Measurements from ENCODE around the gene ARHGEF17. TPM values are rescaled to one million over a fixed set of nuclear protein-coding genes. Genes with fewer than 3 reads are reported as not detected.
A peak's percentile ranks its signal among the peaks of the same experiment; 100 is the strongest.

ARHGEF17 gene
- total RNA-seq, 1 donor from 2014 or later: 193 TPM

DNA sequence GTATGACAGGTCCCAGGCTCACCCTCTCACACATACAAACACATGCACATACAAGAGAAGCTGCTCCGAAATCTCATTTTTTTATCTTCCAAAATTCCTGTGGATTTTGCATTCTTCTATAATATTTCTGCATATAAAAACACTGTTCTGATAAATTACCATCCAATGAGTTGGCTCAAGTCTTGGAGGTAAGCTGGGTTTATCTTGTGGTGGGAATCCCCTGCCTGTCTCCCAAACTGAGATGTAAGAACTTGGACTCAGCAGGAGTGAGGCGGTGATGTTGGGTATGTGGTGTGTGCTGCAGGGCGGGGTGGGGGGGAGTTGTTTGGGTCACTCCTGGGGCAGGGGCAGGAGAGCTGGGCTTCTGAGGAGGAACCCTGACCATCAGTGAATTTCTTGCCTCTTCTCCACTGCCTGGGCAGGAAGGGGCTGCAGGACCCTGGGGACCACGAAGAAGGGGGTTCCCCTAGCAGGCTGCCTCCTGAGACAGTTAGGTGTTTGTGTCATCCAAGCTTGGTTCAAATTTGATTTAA lies 42.7 kb upstream of the ARHGEF17 start:
- peak in 1 of 2 donors; percentile 53 for DNase-seq (ENCODE audit: low spot score in 2 of 2)
- Histone ChIP-seq H3K4me3 (peak overlapping the region in 1 of 2 donors; percentile 58), H3K27ac (peak overlapping the region in 1 of 2 donors; percentile 64), H3K9me3 (no peaks in the 10 kb centered on the region), H3K27me3 (no peaks in the 10 kb centered on the region), H3K36me3 (no peaks in the 10 kb centered on the region), H3K4me1 (peaks cover 19 to 21% of the 10 kb centered on the region in 2 donors)
- TF ChIP-seq, protein P1, sequence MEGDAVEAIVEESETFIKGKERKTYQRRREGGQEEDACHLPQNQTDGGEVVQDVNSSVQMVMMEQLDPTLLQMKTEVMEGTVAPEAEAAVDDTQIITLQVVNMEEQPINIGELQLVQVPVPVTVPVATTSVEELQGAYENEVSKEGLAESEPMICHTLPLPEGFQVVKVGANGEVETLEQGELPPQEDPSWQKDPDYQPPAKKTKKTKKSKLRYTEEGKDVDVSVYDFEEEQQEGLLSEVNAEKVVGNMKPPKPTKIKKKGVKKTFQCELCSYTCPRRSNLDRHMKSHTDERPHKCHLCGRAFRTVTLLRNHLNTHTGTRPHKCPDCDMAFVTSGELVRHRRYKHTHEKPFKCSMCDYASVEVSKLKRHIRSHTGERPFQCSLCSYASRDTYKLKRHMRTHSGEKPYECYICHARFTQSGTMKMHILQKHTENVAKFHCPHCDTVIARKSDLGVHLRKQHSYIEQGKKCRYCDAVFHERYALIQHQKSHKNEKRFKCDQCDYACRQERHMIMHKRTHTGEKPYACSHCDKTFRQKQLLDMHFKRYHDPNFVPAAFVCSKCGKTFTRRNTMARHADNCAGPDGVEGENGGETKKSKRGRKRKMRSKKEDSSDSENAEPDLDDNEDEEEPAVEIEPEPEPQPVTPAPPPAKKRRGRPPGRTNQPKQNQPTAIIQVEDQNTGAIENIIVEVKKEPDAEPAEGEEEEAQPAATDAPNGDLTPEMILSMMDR (IDR thresholded peaks at IDR 0.05): no peak
- intact Hi-C loops (cut with DNase I): no loop called here

DNA sequence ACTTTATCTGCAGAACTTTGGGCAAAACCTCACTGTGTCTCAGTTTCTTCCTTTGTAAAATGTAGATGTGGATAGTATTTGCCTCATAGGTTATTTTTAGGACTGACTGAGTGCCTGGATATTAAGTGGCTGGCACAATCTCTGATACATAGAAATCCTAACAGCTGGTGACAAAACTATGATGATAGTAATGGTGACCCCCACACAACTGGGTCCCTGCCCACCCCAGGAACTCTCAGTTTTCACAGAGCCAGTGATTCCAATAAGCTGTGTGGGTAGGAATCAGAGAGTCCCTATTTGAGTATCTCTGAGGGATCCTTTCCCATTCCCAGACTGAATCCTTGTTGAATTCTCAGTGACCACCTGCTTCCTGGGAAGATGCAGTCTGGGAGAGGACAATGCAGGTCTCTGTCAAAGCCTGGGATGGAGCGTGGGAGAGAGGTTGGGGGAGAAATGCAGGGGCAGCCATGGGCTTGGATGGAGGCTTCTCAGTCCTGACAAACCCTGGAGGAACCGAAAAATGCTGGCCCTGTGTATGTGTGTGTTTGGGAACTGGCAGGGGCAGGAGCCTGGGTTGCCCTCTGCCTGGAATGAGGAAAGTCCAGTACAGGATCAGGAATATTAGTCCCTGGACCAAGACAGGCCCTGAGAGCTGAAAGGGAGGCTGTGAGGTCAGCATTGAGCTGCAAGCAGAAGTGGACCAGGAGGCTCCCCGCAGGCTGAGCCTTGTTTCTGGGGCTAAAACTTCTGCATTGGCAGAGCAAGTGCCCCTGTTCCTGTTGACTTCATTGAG lies 42.0 kb upstream of the ARHGEF17 start:
- Histone ChIP-seq H3K4me1 (peaks cover 19 to 21% of the 10 kb centered on the region in 2 donors), H3K4me3 (no peak overlapping the region), H3K27me3 (no peaks in the 10 kb centered on the region), H3K9me3 (no peaks in the 10 kb centered on the region), H3K36me3 (no peaks in the 10 kb centered on the region), H3K27ac (peak overlapping the region; percentile 63 to 64)
- intact Hi-C loops (cut with DNase I): loop anchor here (2.0 kb wide), 1 partner anchor 23 kb away; no protein-coding TSS in a partner anchor
- TF ChIP-seq, protein P1 (IDR thresholded peaks at IDR 0.05): no peak
- DNase-seq (ENCODE audit: low spot score in 2 of 2): peak in 1 of 2 donors; percentile 64

DNA sequence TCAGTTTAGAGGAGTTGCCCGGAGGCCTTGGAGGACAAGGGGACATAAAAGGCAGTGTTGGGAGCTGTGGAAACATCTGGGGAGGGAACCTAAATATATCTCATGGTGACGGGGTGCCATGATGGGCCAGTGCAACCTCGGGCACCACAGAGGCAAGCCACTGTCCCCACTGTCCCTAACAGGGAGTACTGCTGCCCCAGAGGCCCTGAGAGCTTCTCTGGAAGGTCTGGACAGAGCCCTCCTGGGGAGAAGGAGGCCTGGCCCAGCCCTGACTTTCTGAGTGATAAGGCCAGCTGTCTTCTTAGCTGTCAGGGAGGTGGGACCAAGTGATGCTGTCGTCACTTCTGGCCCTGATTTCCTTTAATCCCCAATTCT lies 41.4 kb upstream of the ARHGEF17 start:
- intact Hi-C loops (cut with DNase I): loop anchor here (2.0 kb wide), 1 partner anchor 22 kb away; no protein-coding TSS in a partner anchor
- H3K36me3 ChIP-seq: no peaks in the 10 kb centered on the region
- H3K4me3 ChIP-seq: no peak overlapping the region
- H3K9me3 ChIP-seq: no peaks in the 10 kb centered on the region
- H3K4me1 ChIP-seq: peaks cover 19 to 21% of the 10 kb centered on the region in 2 donors
- TF ChIP-seq, protein P1 (IDR thresholded peaks at IDR 0.05): no peak
- no peaks in the 10 kb centered on the region for H3K27me3 ChIP-seq
- H3K27ac ChIP-seq: peak overlapping the region; percentile 63 to 64
- DNase-seq (ENCODE audit: low spot score in 2 of 2): peak in 1 of 2 donors; percentile 61

DNA sequence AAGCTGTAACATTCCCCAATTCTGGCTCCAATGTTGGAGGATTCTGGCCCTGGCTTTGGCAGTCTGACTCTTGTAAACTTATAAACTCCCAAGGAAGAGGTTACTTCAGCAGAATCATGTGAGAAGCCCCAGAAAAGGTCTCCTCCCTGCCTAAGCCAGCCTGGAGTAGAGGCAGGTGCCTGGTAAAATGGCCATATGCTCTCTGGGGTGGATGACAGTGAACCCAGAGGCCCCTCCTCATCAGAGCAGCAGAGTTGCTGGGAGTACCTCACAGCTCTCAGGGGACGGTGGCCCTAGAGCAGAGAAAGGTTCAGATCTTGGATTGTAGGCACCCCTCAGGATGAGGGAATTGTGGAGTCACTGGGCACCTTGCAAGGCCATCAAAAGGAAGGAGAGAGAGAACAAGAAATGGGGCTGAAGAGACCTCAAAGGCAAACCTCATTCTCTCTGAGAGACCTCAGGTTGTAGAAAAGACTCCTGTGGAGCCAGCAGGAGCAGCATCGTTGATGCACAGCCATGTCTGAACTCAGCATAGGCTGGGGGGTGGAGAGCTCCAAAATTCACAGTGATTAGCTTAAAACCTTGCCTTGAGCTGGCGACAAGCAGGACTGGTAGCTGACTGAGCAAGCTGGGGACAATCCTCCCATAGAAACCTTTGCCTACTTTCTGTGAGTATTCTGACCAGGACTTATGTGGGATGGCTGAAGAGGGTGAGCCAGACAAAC lies 40.8 kb upstream of the ARHGEF17 start:
- intact Hi-C loops (cut with DNase I): loop anchor here (2.0 kb wide), 1 partner anchor 22 kb away; no protein-coding TSS in a partner anchor
- H3K4me3 ChIP-seq: no peak overlapping the region
- no peaks in the 10 kb centered on the region for H3K27me3 ChIP-seq
- H3K36me3 ChIP-seq: no peaks in the 10 kb centered on the region
- H3K4me1 ChIP-seq: peaks cover 19 to 21% of the 10 kb centered on the region in 2 donors
- DNase-seq (ENCODE audit: low spot score in 2 of 2): peak in 1 of 2 donors; percentile 35
- TF ChIP-seq, protein P1 (IDR thresholded peaks at IDR 0.05): no peak
- H3K9me3 ChIP-seq: no peaks in the 10 kb centered on the region
- H3K27ac ChIP-seq: peak overlapping the region; percentile 63 to 64

DNA sequence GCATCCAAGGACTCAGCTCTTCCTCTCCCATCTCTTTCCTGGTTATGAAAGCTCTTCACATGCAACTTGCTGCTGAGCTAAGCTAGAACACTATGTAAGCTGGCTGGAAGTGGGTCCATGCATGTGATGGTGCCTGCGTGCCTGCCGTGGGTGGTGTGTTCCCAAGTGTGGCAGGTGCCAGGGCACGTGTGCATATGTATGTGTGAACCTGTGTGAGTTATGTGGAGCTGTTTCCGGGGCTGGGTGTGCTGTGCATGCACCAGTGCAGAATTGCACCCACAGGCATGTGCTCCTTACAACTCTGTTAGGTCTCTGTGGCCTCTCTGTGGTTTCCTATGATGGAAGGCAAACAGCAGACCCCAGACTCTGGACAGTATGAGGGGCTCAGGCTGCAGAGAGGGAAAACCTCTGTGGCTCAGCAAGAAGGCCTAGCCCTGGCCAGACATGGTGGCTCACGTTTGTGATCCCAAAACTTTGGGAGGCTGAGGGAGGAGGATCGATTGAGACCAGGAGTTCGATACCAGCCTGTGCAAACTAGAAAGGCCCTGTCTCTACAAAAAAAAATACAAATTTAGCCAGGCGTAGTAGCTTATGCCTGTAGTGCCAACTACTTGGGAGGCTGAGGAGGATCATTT lies 40.1 kb upstream of the ARHGEF17 start:
- H3K27me3 ChIP-seq: no peaks in the 10 kb centered on the region
- TF ChIP-seq, protein P1 (IDR thresholded peaks at IDR 0.05): no peak
- no peaks in the 10 kb centered on the region for H3K36me3 ChIP-seq
- H3K9me3 ChIP-seq: no peaks in the 10 kb centered on the region
- DNase-seq (ENCODE audit: low spot score in 2 of 2): peak in 1 of 2 donors; percentile 50
- peaks cover 19 to 21% of the 10 kb centered on the region in 2 donors for H3K4me1 ChIP-seq
- H3K4me3 ChIP-seq: no peak overlapping the region
- H3K27ac ChIP-seq: no peak overlapping the region
- intact Hi-C loops (cut with DNase I): loop anchor here (2.0 kb wide), 1 partner anchor 21 kb away; no protein-coding TSS in a partner anchor

All from ascending aorta (tissue), 2 donors.